ENCODE data around the gene HFM1.
A peak's percentile ranks its signal among the peaks of the same experiment; 100 is the strongest.
"Not testable (repeated sequence)": the region's sequence is repeated elsewhere in the genome, so short reads cannot be mapped to it uniquely, and the experiment has no call there.

Gene HFM1

GRCh38 chr1:91374086-91374485 lies 30.6 kb downstream of the HFM1 start:
- DNase-seq (ENCODE audit: low read depth in 2 of 2), result no peak

GRCh38 chr1:91372230-91372629 lies 32.4 kb downstream of the HFM1 start:
- DNase-seq (ENCODE audit: low read depth in 2 of 2), result not testable (repeated sequence)

GRCh38 chr1:91349524-91349923 lies 55.1 kb downstream of the HFM1 start:
- DNase-seq (ENCODE audit: low read depth in 2 of 2), result no peak

- DNase-seq (ENCODE audit: low read depth in 2 of 2), result no peak
These were observed 57.8 kb downstream of the HFM1 start for GRCh38 chr1:91346824-91347223.

GRCh38 chr1:91345395-91346005 lies 59.1 kb downstream of the HFM1 start:
- DNase-seq (ENCODE audit: low read depth in 2 of 2), result no peak

- DNase-seq (ENCODE audit: low read depth in 2 of 2), result no peak
These were observed 66.1 kb downstream of the HFM1 start for GRCh38 chr1:91338501-91338900.

GRCh38 chr1:91335603-91336002 lies 69.0 kb downstream of the HFM1 start:
- no peak for DNase-seq (ENCODE audit: low read depth in 2 of 2)

GRCh38 chr1:91334856-91335255 lies 69.8 kb downstream of the HFM1 start:
- no peak for DNase-seq (ENCODE audit: low read depth in 2 of 2)

GRCh38 chr1:91325456-91325855 lies 79.2 kb downstream of the HFM1 start:
- no peak for DNase-seq (ENCODE audit: low read depth in 2 of 2)

GRCh38 chr1:91314643-91315042 lies 90.0 kb downstream of the HFM1 start:
- DNase-seq (ENCODE audit: low read depth in 2 of 2), result no peak

- no peak for DNase-seq (ENCODE audit: low read depth in 2 of 2)
These were observed 93.0 kb downstream of the HFM1 start for GRCh38 chr1:91311672-91312071.

GRCh38 chr1:91308544-91308943 lies 96.1 kb downstream of the HFM1 start:
- DNase-seq (ENCODE audit: low read depth in 2 of 2), result no peak

GRCh38 chr1:91307784-91308409 lies 96.7 kb downstream of the HFM1 start:
- no peak for DNase-seq (ENCODE audit: low read depth in 2 of 2)

- DNase-seq (ENCODE audit: low read depth in 2 of 2), result no peak
These were observed 101.5 kb downstream of the HFM1 start for GRCh38 chr1:91303165-91303564.

- not testable (repeated sequence) for DNase-seq (ENCODE audit: low read depth in 2 of 2)
These were observed 115.6 kb downstream of the HFM1 start for GRCh38 chr1:91288843-91289553.

- DNase-seq (ENCODE audit: low read depth in 2 of 2), result not testable (repeated sequence)
These were observed 117.7 kb downstream of the HFM1 start for GRCh38 chr1:91286962-91287317.

- DNase-seq (ENCODE audit: low read depth in 2 of 2), result not testable (repeated sequence)
These were observed 118.2 kb downstream of the HFM1 start for GRCh38 chr1:91286259-91286961.

GRCh38 chr1:91283421-91283726 lies 121.3 kb downstream of the HFM1 start:
- DNase-seq (ENCODE audit: low read depth in 2 of 2), result no peak

- peak in 1 of 2 donors; percentile 5 for DNase-seq (ENCODE audit: low read depth in 2 of 2)
These were observed 121.8 kb downstream of the HFM1 start for GRCh38 chr1:91282695-91283420.

GRCh38 chr1:91281782-91282181 lies 122.9 kb downstream of the HFM1 start:
- no peak for DNase-seq (ENCODE audit: low read depth in 2 of 2)

GRCh38 chr1:91278754-91279153 lies 125.9 kb downstream of the HFM1 start:
- no peak for DNase-seq (ENCODE audit: low read depth in 2 of 2)

- no peak for DNase-seq (ENCODE audit: low read depth in 2 of 2)
These were observed 130.8 kb downstream of the HFM1 start for GRCh38 chr1:91273875-91274274.
